OCI-LY7 (cell line): ENCODE measurements around the gene NMRAL1. TPM values are rescaled to one million over a fixed set of nuclear protein-coding genes. Genes with fewer than 3 reads are reported as not detected.

ENCODE experiments used
- BruUV-seq: library from RNA; stranded (reverse); fragments of 400-500 nt; replicated peaks from 2 replicates; lab custom pipeline; 2021; lab: Mats Ljungman, UMichigan
- CTCF ChIA-PET: fragments of 300-600 bp; sonication (Branson Sonifier 250); formaldehyde crosslinking; loops from one replicate; lab custom pipeline; 2022; ENCODE audit warnings: antibody characterized with exemption; ENCODE audit not compliant: unreplicated experiment; lab: Charles Lee
- POLR2A ChIA-PET: fragments of 300-600 bp; sonication (Branson Sonifier 250); formaldehyde crosslinking; loops from one replicate; lab custom pipeline; 2022; ENCODE audit warnings: antibody characterized with exemption; lab: Charles Lee
- DNase-seq: peaks from one replicate; pipeline ENCODE4 v3.0.0-alpha.2; 2015; ENCODE audit warnings: low spot score
- H2AFZ ChIP-seq: fragments of 200-600 bp; sonication (generic), shearing (Covaris generic); 2 replicates; pipeline ENCODE4 v1.6.1; 2014; ENCODE audit warnings: mild to moderate bottlenecking, antibody characterized with exemption, low read length, moderate library complexity
- H3K27ac ChIP-seq: fragments of 200-600 bp; sonication (generic); 2 replicates; pipeline ENCODE4 v1.5.1; 2014; ENCODE audit warnings: mixed run types, low read depth, mild to moderate bottlenecking, moderate library complexity, low read length, inconsistent platforms; ENCODE audit not compliant: poor library complexity, severe bottlenecking
- H3K36me3 ChIP-seq: fragments of 200-600 bp; sonication (generic); 2 replicates; pipeline ENCODE4 v1.6.1; 2014; ENCODE audit warnings: mild to moderate bottlenecking, antibody characterized with exemption, low read length, moderate library complexity, mixed read lengths; ENCODE audit not compliant: insufficient read depth
- H3K4me1 ChIP-seq: fragments of 200-600 bp; sonication (generic); 2 replicates; pipeline ENCODE4 v1.5.1; 2014; ENCODE audit warnings: mild to moderate bottlenecking, low read length; ENCODE audit not compliant: insufficient read depth, poor library complexity, severe bottlenecking
- H3K4me2 ChIP-seq: fragments of 200-600 bp; sonication (generic); 2 replicates; pipeline ENCODE4 v1.6.1; 2014; ENCODE audit warnings: mild to moderate bottlenecking, low read length
- H3K4me3 ChIP-seq: fragments of 200-600 bp; sonication (generic); 2 replicates; pipeline ENCODE4 v1.5.1; 2014; ENCODE audit warnings: mild to moderate bottlenecking, low read depth, low read length; ENCODE audit not compliant: poor library complexity, severe bottlenecking
- H3K79me2 ChIP-seq: fragments of 200-600 bp; sonication (generic); 2 replicates; pipeline ENCODE4 v1.6.1; 2016; ENCODE audit warnings: low read depth, mild to moderate bottlenecking, low read length, moderate library complexity, mixed read lengths; ENCODE audit not compliant: insufficient read depth
- H3K9me2 ChIP-seq: fragments of 200-600 bp; sonication (generic); 2 replicates; pipeline ENCODE4 v1.6.1; 2016; ENCODE audit warnings: mild to moderate bottlenecking, low read length, mixed read lengths; ENCODE audit not compliant: insufficient read depth
- H3K9me3 ChIP-seq: fragments of 200-600 bp; sonication (generic); 2 replicates; pipeline ENCODE4 v1.6.1; 2014; ENCODE audit warnings: mild to moderate bottlenecking, mixed run types, low read length, mixed read lengths
- H4K20me1 ChIP-seq: fragments of 200-600 bp; sonication (generic); 2 replicates; pipeline ENCODE4 v1.6.1; 2014; ENCODE audit warnings: mild to moderate bottlenecking, antibody characterized with exemption, low read length, moderate library complexity, mixed read lengths; ENCODE audit not compliant: insufficient read depth
- EZH2phosphoT487 ChIP-seq: fragments of 200-600 bp; sonication (generic); IDR thresholded peaks from 2 replicates; pipeline ENCODE4 v1.6.1; 2018; ENCODE audit warnings: low read depth, borderline replicate concordance, mild to moderate bottlenecking, mixed run types, antibody characterized with exemption, low read length, moderate library complexity, mixed read lengths
- intact Hi-C: fragments of 100-400 bp; cut with micrococcal nuclease; formaldehyde crosslinking; loops from one replicate; pipeline ENCODE4 v1.10.0; 2022; ENCODE audit not compliant: unreplicated experiment
- total RNA-seq, 2 experiments: library from RNA; depleted of rRNA in 1 of 2; stranded (reverse); fragments of >200 nt in 1 of 2; shearing (Covaris generic) in 1 of 2; gene quantifications; 2 replicates each; pipeline ENCODE4 v1.2.3, GENCODE V29; 2014 to 2022
- TF ChIP-seq, protein P1 (sequence below): fragments of 200-600 bp; sonication (generic); conservative IDR thresholded peaks from 2 replicates; pipeline ENCODE4 v1.5.1; 2014; ENCODE audit warnings: mild to moderate bottlenecking, antibody characterized with exemption, low read length, moderate library complexity, mixed read lengths

Gene NMRAL1
- total RNA-seq, 2 experiments from 2014 or later, result 92.8 to 139 TPM

DNA sequence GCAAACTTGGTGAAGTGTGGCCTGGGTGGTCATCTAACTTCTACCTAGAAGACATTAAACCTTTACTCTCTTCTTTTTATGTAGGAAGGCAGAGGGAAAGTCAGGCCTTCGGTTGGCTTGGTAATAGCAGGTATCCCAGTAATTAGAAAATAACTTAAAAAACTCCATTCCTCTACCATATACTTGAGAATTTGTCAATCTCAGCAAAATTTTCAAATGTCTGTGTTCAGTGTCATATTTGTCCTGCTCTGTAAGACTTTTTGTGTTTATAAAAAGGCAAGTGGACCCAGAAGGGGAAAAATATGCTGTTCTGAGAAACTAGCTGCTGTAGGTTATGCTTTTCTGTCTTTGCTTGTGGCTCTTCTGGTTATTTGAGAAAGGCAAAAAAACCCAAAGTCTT, 7.5 kb upstream of the NMRAL1 start:
- Histone ChIP-seq H3K36me3 (peaks cover 27% of the 10 kb centered on the region), H4K20me1 (peaks cover 6% of the 10 kb centered on the region), H3K4me2 (no peak overlapping the region), H3K4me1 (peaks cover 10% of the 10 kb centered on the region), H3K79me2 (peaks cover 42% of the 10 kb centered on the region; the same call in 1 of the 2 replicates), H2AFZ (no peak overlapping the region), H3K27ac (no peak overlapping the region), H3K4me3 (no peak overlapping the region), H3K9me2 (no peaks in the 10 kb centered on the region), H3K9me3 (no peaks in the 10 kb centered on the region)
- POLR2A ChIA-PET, result no interaction called here
- CTCF ChIA-PET, result no interaction called here
- BruUV-seq, result no TSS peak
- TF ChIP-seq EZH2phosphoT487, result no peak
- TF ChIP-seq, protein P1, sequence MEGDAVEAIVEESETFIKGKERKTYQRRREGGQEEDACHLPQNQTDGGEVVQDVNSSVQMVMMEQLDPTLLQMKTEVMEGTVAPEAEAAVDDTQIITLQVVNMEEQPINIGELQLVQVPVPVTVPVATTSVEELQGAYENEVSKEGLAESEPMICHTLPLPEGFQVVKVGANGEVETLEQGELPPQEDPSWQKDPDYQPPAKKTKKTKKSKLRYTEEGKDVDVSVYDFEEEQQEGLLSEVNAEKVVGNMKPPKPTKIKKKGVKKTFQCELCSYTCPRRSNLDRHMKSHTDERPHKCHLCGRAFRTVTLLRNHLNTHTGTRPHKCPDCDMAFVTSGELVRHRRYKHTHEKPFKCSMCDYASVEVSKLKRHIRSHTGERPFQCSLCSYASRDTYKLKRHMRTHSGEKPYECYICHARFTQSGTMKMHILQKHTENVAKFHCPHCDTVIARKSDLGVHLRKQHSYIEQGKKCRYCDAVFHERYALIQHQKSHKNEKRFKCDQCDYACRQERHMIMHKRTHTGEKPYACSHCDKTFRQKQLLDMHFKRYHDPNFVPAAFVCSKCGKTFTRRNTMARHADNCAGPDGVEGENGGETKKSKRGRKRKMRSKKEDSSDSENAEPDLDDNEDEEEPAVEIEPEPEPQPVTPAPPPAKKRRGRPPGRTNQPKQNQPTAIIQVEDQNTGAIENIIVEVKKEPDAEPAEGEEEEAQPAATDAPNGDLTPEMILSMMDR, result no peak
- intact Hi-C loops, result no loop called here
- no peak for DNase-seq

DNA sequence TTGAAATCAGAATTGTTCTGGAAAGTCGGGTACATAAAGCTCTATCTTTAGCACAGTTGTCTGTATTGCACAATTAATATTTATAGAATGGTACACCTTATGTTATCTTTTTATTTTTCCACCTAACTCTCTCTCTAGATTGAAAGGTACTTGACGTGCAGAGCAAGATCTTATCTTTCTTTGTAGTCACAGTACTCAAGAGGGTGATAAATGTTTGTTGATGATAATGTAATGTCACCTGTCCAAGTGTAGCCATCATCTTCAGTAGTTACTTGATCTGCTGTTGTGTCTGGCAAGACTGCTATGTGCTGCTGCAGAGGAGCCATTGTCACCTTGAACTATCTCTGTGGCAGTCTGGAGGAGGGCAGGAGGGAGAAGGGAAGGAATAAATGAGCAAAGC, 7.1 kb upstream of the NMRAL1 start:
- no peak for TF ChIP-seq EZH2phosphoT487
- TF ChIP-seq, protein P1, result no peak
- Histone ChIP-seq H4K20me1 (peaks cover 6% of the 10 kb centered on the region), H2AFZ (no peak overlapping the region), H3K27ac (no peak overlapping the region), H3K79me2 (peaks cover 46% of the 10 kb centered on the region; the same call in 1 of the 2 replicates), H3K36me3 (peaks cover 23% of the 10 kb centered on the region), H3K4me2 (no peak overlapping the region), H3K4me3 (no peak overlapping the region), H3K9me3 (no peaks in the 10 kb centered on the region), H3K4me1 (peaks cover 10% of the 10 kb centered on the region), H3K9me2 (no peaks in the 10 kb centered on the region)
- no peak for DNase-seq
- POLR2A ChIA-PET, result no interaction called here
- CTCF ChIA-PET, result no interaction called here
- intact Hi-C loops, result no loop called here
- no TSS peak for BruUV-seq

DNA sequence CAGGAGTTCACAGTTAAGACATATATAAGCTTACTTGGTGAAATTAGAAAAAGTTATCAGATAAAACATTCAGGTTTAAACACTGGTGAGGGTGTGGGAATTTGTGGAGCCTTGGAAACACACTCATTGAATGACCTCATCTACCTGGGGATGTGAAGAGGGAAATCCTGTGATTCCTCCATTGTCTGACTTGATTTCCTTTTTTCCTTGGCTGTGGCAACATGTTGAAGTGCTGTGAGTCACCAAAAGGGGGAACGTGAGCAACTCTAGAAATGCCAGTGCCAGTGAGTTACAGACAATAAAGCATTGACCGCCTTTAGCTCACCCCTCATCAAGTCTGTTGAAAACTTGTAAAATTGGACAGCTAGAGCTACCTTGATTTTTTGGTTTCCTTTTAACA, 3.5 kb upstream of the NMRAL1 start:
- H3K4me2 ChIP-seq, result peak overlapping the region; percentile 75
- peaks cover 6% of the 10 kb centered on the region for H4K20me1 ChIP-seq
- peaks cover 68% of the 10 kb centered on the region for H3K79me2 ChIP-seq
- CTCF ChIA-PET, result no interaction called here
- H3K4me1 ChIP-seq, result peaks cover 27% of the 10 kb centered on the region
- no peak overlapping the region for H3K27ac ChIP-seq
- peak; percentile 33 for DNase-seq
- no peak overlapping the region for H2AFZ ChIP-seq
- intact Hi-C loops, result loop anchor here (1.0 to 5.0 kb wide), 2 partner anchors 27 to 171 kb away; no protein-coding TSS in a partner anchor
- POLR2A ChIA-PET, result no interaction called here
- H3K4me3 ChIP-seq, result peak overlapping the region; percentile 97
- H3K36me3 ChIP-seq, result no peaks in the 10 kb centered on the region
- H3K9me3 ChIP-seq, result no peaks in the 10 kb centered on the region
- BruUV-seq, result no TSS peak
- no peaks in the 10 kb centered on the region for H3K9me2 ChIP-seq
- TF ChIP-seq, protein P1, result peak; percentile 45
- TF ChIP-seq EZH2phosphoT487, result no peak
